ENCODE measurements around the gene LEP.
"Not testable (repeated sequence)": the region's sequence is repeated elsewhere in the genome, so short reads cannot be mapped to it uniquely, and the experiment has no call there.

The LEP gene

DNA sequence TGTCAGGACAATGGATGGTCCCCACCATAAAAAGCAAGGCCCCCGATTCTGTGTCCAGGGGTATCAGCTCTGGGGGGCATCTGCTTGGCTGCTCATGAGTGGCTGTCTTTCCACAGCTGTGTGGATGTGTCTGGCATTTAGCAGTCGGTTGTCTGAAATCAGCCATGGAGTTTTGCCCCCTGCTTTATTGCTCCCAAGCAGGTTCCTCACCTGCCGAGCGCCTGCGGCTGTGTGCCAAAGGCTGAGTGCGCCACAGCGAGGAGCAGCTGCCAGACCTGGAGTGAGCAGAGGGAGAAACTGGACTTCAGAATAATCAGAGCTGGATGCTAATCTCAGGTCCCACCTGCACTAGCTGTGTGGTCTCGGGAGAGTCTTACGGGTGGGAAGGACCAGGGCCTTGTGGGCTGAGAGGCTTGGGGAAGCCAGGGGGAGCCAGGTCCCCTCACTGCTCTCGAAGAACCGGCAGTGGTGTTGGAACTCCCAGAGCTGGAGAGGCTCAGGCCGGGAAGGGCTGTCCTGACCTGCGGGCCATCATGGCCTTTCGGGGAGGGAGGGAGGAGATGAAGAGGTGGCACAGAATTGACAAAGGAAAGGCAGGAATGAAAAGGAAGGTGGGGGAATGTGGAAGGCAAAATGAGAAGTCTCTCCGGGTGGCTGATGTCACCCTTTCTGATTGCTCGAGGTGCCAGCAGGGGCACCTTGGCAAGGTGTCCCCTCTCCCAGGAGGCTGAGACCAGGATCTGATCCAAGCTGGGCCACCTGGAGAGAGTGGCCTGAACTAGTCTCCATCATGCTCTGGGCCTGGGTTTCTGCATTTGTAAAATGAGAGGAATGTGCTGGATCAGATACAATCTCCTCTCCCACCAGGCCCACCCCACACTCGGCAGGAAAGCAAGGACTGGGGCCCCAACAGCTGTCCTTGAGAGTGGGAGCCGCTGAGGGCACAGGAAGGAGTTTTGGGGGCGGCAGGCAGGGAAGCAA, 30.2 kb upstream of the LEP start:
- DNase-seq (ENCODE audit: low read depth in 4 of 4, low spot score in 1 of 4): no peak

DNA sequence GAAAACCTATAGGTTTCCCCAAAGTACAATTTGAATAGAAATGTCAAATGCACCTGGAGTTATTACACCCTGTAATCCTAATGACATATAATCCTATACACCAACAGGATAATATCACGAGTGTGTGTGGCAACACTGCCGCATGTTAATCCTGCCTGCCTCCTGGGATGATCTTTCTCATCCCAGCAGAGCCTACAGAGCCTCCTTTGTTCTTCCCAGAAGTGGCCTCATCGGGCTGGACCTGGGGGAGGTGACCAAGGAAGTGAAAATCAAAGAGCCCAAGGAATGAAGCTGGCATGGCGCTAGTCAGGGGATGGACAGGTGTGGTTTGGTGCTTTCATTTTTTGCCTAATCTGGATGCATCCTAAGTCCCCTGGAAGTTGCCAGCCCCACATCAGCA, 29.5 kb upstream of the LEP start:
- DNase-seq (ENCODE audit: low read depth in 4 of 4, low spot score in 1 of 4): no peak

DNA sequence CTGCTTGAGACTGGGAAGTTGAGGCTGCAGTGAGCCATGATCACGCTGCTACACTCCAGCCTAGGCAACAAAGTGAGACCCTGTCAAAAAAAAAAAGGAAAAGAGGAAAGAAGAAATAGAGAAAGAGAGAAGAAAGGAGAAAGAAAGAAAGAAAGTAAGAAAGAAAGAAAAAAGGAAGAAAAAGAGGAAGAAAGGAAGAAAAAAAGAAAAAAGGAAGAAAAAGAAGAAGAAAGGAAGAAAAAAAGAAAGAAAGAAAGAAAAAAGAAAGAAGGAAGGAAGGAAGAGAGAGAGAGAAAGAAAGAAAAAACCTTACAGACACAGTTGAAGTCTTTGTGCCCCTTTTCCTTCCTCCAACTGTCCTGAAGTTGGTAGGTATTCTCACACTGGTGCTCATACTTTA, 26.6 kb upstream of the LEP start:
- DNase-seq (ENCODE audit: low read depth in 4 of 4, low spot score in 1 of 4): no peak

DNA sequence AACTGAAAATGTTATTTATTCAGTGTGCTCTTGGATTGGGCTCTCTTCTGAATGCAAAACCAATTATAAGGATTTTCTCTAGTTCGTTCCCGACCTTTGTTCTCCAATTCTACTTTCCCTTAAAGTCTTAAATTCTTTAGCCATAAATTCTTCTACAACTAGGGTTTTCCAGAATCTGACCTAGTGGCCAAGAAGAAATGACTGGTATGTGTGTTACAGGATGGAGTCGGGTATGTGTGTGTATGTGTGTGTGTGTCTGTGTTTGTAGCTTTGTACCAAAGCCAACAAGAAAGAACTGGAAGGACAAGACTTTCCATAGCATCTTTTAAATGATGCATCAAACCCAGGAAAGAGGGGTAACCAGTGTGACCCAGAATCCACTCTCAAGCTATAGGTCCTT, 25.8 kb upstream of the LEP start:
- no peak for DNase-seq (ENCODE audit: low read depth in 4 of 4, low spot score in 1 of 4)

DNA sequence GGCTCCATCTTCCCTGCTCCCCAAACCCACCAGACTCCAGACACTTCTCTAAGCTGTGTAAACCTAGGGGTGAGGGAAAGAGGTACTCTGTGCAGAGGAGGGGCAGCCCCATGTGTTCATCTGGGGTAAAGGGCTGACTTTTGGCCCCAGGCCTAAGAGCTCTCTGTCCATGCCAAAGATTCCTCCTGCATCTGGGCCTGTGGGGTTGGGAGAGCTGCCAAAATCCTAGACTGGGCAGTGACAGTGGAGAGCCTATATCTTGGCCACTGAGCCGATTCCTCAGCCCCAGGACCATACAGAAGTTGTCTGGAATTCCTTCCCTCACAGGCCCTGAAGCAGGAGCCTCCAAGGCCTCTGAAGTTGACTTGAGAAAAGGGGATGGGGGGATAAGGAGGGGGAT, 25.3 kb upstream of the LEP start:
- no peak for DNase-seq (ENCODE audit: low read depth in 4 of 4, low spot score in 1 of 4)

DNA sequence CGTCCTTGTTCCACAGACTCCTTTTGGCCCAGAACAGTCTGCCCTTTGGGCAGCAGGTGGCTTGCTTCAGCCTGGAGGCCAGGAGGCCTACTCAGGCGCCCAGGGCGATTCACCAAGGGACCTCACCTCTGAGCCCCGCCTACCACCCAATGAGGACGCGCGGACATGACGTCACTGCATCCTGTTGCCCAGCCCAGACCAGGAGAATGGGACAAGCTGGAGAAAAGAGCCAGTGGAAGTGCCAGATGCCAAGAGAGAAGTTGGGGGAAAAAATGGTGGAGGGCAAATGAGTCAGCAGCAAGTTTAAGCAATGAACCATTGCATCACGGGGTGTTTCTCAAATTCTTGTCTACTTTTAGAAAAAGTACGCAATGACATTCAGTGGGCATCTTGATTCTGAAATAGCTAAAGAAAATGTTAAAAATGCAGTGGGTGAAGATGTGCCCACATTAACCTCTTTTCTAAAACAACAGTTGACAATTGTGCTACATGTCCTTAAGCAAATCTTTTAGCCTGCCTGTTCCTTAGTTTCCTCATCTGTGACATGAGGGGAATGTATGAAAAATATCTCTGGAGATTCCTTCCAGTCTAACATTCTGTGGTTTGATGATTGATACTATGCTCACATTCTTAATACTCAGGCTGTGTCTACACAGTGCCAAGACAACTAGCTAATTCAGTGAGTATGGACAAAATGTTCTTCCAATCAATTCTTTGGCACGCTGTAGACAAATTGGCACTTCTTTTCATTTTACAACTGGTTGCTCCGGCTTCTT, 23.9 kb upstream of the LEP start:
- DNase-seq (ENCODE audit: low read depth in 4 of 4, low spot score in 1 of 4): no peak

DNA sequence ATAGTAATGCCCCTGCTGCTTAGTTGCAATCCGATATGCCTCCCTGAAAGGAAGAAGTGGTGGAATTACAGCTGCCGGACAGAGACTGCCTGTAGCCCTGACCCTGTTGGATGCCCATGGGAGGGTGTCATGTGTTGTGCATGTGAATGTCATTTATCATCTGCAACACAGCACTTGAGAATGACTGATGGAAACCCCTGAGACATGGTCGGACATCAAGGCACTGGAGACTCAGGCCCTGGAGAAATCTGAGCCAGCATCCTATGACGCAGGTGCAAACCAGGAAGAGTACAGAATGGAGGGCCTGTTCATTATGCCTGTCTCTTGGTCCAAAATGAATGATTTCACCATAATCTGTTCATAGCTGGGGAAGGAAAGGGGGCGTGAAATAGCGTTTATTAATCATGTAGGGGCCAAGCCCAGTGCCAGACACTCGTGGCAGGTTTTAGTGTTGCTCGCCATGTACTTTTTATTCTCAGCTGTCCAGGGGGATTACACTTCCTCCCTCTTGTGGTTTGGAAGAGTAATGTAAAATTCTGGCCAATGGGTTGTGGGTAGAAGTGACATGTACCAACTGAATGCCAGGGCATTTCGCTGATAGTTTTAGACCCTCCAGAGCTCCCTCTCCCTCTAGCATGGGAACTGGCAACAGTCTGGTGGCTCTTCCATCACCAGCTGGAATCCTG, 23.0 kb upstream of the LEP start:
- DNase-seq (ENCODE audit: low read depth in 4 of 4, low spot score in 1 of 4): no peak

DNA sequence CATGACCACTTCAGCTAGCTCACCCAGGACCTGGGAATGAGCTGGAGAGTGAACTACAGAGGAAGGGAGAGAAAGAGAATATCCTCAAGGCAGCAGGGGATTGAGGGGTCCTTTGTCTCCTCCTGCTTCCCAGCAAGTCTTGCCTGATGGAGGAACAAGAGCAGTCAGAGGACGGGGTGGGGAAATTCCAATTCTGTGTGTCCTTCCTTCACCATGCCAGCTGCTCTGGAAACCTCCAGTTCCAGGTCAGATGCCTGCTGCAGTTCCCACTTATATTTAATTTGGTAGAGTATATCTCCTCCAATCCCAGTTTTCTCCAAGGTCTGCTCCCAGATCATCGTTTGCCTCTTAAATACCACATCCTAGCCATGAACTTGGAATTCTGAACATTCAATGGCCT, 21.4 kb upstream of the LEP start:
- no peak for DNase-seq (ENCODE audit: low read depth in 4 of 4, low spot score in 1 of 4)

DNA sequence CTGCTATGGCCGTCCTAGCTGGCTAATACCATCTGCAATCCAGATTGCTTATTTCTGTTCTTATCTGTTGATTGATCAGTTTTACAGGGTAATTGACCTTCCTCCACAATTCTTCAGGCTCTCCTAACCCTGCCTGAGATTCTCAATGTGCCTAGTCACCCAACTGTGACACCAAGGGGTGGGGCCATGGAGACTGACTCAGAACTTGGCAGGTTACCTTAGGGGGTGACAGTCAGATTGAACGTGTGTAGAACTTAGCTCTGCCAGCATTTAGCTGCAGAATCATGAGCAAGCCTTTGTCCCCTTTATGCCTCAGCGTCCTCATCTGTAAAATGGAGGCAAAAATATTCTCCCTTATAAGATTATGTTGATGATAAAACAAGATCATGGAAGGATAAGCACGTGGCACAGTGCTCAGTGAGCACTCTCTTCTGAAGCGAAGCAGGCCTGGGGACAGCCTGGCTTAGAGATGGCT, 19.1 kb upstream of the LEP start:
- no peak for DNase-seq (ENCODE audit: low read depth in 4 of 4, low spot score in 1 of 4)

DNA sequence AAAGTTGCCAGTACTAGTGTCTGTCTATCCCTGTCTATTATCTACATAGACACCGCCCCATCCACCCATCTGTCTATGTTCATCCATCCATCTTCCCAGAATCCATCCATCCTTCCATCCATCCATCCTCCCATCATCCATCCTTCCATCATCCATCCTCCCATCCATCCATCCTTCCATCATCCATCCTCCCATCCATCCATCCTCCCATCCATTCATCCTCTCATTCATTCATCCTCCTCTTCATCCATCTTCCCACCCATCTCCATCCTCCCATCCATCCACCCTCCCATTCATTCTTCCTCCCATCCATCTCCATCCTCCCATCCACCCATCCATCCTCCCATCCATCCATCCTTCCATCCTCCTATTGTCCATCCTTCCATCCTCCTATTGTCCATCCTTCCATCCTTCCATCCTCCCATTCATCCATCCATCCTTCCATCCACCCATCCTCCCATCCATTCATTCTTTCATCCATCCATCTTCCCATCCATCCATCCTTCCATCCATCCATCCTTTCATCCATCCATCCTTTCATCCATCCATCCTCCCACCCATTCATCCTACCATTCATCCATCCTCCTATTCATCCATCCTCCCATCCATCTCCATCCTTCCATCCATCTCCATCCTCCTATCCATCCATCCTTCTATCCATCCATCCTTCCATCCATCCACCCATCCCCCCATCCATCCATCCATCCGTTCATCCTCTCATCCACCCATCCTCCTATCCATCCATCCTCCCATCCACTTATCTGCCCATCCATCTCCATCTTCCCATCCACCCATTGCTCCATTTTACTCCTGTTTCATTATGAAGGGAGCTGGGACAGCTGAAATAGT, 14.7 kb upstream of the LEP start:
- DNase-seq (ENCODE audit: low read depth in 4 of 4, low spot score in 1 of 4): no peak

DNA sequence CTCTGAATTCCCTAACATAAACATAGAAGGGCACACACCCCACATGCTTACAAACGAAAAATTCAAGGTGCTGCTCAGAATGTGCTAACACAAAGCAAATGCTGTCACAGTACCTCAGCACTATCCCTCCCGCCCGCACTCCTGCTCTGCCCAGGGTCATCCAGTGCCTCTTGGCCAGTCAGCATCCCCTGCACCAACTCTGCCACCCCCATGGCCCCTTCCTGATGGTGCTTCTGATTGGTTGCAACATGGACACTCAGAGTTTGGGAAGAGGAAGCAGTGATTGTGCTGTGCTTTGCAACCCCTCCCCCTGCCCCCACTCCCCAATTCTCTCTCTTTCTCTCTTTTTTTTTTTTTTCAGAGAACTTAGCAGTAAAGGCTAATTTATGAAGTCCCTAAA, 13.8 kb upstream of the LEP start:
- no peak for DNase-seq (ENCODE audit: low read depth in 4 of 4, low spot score in 1 of 4)

DNA sequence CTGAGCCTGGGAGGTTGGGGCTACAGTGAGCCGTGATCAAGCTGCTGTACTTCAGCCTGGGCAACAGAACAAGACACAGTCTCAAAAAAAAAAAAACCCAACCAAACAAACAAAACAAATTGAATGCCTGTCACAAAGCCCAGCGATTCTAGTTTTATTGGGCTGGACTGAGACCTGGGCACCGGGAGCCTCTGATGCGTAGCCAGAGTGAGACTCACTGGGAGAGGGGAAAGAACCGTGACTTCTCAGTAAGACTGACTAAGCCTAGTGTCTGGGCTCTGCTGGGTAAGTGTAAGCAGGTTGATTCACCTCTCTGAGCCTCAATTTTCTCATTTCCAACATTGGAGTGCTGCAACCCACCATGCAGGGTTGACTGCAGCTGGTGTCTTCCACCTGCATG, 10.1 kb upstream of the LEP start:
- no peak for DNase-seq (ENCODE audit: low read depth in 4 of 4, low spot score in 1 of 4)

DNA sequence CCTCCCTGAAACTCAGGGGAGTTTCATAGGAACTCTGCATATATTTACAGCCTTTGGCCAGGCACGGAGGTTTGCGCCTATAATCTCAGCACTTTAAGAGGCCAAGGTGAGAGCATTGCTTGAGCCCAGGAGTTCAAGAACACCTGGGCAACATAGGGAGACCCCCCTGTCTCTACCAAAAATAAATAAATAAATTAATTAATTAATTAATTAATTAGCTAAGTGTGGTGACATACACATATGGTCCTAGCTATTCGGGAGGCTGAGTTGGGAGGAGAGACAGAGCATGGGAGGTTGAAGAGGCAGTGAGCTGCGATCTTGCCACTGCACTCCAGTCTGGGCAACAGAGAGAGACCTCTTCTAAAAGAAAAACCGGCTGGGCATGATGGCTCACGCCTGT, 9.4 kb upstream of the LEP start:
- DNase-seq (ENCODE audit: low read depth in 4 of 4, low spot score in 1 of 4): no peak

DNA sequence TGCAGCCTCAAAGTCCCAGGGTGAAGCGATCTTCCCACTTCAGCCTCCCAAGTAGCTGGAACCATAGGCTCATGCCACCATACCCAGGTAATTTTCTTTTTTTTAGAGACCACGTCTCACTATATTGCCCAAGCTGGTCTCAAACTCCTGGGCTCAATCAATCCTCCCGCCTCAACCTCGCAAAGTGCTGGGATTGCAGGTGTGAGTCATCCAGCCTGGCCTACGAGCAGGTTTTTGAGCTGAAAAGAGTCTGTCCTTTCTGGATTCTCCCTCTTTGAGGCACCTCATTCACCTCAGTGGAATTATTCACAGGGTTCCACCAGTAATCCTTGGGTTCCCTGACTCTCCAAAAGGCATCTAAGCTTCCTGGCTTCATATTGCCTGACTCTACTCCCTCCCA, 7.6 kb upstream of the LEP start:
- DNase-seq (ENCODE audit: low read depth in 4 of 4, low spot score in 1 of 4): no peak

DNA sequence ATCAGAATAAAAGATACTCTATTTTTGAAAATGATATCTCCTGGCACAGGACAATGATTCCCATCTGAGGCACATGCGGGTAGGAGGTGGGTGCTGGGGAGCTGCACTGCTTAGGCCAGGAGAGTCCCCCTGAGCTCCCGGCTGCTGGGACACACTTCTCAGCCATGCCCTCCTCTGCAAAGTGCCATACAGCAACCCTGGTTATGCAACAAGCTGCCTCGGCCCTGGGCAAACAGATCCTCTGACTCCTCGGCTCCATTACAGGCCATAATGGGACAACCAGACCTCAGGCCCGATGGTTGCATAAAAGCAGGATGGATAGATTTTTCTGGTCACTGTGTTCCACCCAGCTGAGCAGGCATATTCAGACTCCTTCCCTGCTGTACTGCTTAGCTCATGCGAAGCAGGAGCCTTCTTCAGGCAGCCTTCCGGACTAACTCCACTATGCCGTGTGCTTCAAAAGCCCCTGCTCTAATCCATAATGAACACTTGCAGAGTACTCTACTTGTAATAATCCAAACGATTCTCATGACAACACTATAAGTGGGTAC, 6.5 kb upstream of the LEP start:
- DNase-seq (ENCODE audit: low read depth in 4 of 4, low spot score in 1 of 4): no peak

DNA sequence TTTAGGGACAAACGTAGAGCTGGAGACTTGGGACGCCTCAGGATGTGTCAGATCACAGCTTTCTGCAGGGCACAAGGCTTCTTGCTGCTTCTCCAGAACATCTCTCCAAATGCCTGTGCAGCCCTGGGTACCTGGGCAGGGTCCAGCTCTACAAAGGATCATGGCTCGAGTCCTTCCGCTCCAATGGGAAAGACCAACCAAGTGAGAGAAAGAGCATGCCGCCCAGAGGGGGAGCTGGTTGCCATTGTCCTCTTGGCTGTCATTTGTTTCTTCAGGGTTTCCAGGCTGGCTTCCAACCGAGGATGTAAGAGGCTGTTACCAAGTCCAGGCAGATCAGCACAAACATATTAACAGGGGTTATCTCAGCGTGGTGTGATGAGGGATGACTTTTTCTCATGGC, 5.6 kb upstream of the LEP start:
- no peak for DNase-seq (ENCODE audit: low read depth in 4 of 4, low spot score in 1 of 4)

DNA sequence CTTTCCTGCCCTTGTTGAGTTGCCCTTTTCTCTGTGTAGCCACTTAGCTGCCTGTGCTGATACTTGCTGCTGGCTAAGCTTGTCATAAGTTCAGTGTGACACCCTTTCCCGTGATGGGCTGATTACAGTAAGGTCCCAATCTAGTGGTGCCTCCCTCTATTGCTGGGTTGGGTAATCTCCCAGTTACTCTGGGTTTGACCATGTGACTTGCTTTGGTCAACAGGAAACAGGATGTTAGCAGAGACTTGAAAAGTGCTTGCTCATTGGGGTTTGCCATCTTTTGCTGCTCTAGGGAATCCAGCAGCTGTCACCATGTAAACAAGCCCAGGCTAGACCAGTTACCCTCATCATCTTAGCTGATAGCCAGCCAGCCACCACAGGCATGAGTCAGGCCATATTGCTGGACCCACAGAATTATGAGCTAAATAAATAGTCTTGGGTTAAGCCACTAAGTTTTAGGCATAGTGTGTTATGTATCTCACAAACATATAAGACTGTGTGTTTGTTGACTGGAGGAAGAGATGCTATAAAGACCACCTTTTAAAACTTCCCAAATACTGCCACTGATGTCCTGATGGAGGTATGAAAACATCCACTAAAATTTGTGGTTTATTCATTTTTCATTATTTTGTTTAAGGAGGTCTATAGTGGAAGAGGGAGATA, 4.0 kb upstream of the LEP start:
- DNase-seq (ENCODE audit: low read depth in 4 of 4, low spot score in 1 of 4): no peak

DNA sequence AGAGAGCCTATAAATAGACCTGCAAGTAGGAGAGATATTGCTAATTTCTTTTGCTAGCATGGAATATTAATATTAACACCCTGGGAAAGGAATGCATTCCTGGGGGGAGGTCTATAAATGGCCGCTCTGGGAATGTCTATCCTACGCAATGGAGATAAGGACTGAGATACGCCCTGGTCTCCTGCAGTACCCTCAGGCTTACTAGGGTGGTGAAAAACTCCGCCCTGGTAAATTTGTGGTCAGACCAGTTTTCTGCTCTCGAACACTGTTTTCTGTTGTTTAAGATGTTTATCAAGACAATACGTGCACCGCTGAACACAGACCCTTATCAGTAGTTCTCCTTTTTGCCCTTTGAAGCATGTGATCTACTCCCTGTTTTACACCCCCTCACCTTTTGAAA, 1.9 kb upstream of the LEP start:
- DNase-seq (ENCODE audit: low read depth in 4 of 4, low spot score in 1 of 4): not testable (repeated sequence)

DNA sequence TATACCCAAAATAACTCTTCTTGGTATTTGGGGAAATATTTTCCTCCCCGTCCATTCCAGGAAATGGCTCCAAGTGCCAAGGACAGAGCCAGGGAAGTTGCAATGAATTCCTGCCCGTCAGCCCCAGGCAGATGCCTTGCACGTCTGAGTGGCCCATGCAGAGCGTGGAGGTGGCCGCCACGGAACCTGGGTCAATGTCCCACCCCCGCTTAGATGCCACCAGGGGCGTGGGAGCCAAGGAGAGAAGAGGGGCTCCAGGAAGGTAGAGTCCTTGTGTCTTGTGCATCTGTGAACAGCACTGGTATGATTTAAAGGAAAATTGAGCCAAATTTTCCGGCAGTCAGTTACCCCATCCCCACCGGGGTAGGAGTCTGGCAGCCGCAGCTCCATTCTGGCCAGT, 1.6 kb downstream of the LEP start:
- no peak for DNase-seq (ENCODE audit: low read depth in 4 of 4, low spot score in 1 of 4)

DNA sequence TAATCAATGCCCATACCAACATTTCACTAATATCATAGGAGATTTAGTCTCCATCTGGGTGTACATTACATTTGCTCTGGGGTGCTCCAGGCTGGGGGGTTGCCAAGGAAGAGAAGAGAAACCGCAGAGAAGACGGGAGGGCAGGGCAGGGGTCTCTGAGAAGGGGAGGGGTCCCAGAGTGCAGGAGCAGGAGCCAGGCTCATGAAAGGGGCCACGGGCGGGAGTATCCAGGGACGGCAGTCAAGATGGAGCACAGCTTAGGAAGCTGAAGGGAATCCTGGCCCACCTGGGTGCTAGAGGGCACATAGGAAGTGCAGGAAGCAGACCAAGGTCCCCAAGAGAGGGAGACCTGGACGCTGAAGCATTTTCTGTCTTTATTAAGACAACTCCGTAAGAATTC, 2.2 kb downstream of the LEP start:
- no peak for DNase-seq (ENCODE audit: low read depth in 4 of 4, low spot score in 1 of 4)

Measured in stimulated activated CD4-positive, alpha-beta T cell treated with anti-CD3 and anti-CD28 coated beads, Interleukin-1b, Interleukin-23, amount 100 ng/mL, for 24 hours (primary cell).